Erythroblast (primary cell): ENCODE measurements around the gene FAF2.
"Not testable (repeated sequence)": the region's sequence is repeated elsewhere in the genome, so short reads cannot be mapped to it uniquely, and the experiment has no call there.

Experiments
- DNase-seq, 2 experiments: peaks; one replicate each; lab custom pipeline; 2025; lab: John Stamatoyannopoulos, UW
- GATA1 ChIP-seq: IDR thresholded peaks from 2 replicates; pipeline ENCODE4 v1.6.1; 2011; ENCODE audit warnings: low read depth, mild to moderate bottlenecking, control low read depth, low read length, moderate library complexity
- POLR2A ChIP-seq: IDR thresholded peaks from 2 replicates; pipeline ENCODE4 v1.6.1; 2011; ENCODE audit warnings: mild to moderate bottlenecking, low read length

The FAF2 gene

DNA sequence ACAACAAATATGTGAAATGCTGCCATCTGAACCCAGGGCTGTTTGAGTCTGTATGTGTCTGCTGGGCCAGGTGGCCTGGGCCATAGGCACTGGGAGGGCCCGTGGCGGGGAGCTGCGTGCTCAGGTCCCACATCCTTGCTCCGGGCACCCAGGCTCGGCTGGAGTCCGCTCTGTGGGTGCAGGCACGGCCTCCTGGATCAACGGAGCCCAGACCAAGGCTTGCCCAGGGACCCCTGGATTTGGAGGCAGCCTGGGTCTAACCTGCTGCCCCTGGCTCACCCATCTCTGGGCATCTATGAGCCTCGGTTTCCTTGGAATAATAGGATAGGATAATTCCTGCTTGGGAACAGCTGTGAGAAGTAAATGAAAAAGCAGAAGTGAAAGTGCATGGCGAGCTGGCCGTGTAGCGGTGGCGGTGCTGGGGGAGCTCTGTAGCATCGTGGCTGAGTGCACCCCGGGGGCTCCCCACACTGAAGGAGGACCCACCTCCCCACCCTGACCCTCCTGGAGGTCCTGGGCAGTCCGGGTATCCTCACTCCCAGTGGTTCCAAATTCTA lies 102.2 kb downstream of the FAF2 start:
- no peak for TF ChIP-seq POLR2A
- TF ChIP-seq GATA1: no peak
- no peak for DNase-seq

GRCh38 chr5:176550937-176551336 lies 102.8 kb downstream of the FAF2 start:
- not testable (repeated sequence) for DNase-seq

DNA sequence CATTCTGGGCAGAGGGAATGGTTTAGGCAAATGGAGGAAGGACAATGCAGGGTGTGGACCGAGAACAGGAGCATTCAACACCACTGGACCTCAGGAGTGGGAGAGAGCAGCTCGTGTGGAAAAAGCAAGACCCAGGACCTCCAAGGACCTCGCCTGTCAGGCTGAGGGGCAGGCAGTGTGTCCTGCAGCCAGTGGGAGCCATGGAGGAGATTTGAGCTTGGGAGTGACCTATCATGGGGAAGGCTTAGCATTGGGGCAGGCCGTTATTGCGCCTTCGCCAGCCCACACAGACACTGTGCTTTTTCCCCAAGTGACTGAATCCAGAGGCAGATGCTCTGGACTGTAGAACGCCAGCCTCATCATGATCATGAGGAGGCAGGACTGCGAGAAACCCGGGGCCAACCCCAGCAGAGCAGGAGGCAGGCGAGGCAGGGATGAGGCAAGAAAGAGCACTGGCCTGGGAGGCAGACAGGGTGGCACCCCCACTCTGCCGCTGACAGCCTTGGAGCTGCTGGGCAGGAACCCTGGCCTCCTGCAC lies 104.2 kb downstream of the FAF2 start:
- TF ChIP-seq POLR2A: no peak
- no peak for TF ChIP-seq GATA1
- no peak for DNase-seq

- TF ChIP-seq POLR2A: no peak
- TF ChIP-seq GATA1: no peak
- no peak for DNase-seq
Measured at GRCh38 chr5:176553260-176554085, 105.3 kb downstream of the FAF2 start.

GRCh38 chr5:176557846-176558245 lies 109.7 kb downstream of the FAF2 start:
- DNase-seq: no peak
- TF ChIP-seq GATA1 (no peak), POLR2A (no peak)
